ENCODE results near the gene PSMC3.

PSMC3 gene

DNA sequence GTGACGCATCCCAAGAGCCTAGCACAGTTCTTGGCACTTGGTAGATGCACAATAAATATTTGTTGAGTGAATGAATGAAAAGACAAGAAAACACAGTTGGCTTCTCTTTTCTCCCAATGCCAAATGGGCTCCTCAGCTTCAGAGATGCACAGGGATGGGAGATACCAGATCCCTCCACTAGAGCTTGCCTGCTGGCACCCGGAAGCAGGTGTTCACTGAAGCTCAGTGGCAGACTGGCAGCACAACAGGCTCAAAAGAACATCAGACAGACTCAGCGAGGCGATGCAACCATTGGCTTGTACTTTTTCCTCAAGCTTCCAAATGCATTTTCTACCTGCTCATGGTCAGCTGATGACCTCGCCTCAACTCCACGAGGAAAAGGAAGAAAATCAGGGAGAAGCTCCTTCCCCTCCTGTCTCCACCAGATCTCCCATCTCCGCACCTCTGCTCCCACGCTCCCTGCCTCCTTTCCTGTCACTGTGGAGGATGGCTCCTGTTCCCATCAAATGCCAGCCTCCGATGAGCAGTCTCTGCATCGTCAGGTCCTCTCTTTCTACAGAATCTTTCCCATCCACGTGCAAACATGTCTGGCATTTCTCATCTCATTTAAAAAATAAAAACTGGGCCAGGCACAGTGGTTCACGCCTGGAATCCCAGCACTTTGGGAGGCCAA lies 16.9 kb upstream of the PSMC3 start:
- no peak for DNase-seq (ENCODE audit: low read depth, low spot score)

DNA sequence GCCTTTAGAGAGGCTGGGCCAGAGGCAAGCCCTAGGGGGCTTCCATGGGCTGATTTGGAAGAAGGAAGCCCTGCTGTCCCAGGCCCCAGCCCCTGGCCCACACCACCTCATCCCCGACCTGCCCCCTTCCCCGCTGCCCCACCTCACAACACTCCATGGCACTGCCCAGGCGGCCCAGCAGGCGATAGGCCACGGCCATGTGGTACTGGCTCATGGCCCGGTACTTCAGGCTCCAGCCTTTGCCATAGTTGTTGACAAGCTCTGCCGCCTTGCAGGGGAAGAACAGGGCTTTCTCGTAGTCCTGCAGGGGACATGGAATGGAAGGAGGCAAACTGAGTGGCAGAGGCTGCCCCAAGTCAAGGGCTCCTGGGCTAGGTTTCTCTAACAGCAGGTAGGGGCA lies 16.3 kb upstream of the PSMC3 start:
- DNase-seq (ENCODE audit: low read depth, low spot score): no peak

DNA sequence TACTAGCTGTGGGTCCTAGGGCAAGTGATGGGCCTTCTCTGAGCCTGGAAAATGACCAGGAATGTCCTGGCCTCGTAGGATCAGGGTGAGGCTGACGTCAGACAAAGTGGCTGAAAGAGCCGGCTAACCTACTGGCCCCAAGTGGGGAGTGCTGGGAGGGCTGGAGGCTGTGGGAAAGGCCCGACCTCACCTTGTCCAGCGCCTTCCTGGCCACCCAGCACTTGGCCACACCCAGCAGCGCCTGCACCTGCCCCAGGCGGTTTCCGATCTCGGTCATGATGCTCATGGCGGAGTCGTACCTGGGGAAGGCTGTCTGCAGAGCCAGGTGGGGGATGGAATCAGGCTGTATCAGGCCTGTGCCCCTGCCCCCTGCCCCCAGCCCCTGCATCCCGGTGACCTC lies 15.2 kb upstream of the PSMC3 start:
- DNase-seq (ENCODE audit: low read depth, low spot score): no peak

DNA sequence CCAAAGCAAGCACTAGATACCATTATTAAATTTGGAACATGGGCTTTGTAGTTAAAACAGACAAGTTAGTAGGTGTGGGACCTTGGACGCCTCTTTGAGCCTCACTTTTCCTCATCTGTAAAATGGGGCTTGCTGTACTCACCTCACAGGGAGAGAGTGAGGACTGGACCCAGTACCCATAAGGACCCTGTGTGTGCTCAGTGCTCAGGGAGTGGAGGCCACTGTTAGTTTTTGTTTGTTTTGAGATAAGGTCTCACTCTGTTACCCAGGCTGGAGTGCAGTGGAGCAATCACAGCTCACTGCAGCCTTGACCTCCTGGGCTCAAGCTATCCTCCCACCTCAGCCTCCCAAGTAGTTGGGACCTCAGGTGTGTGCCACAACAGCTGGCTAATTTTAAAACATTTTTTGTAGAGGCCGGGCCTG lies 13.8 kb upstream of the PSMC3 start:
- no peak for DNase-seq (ENCODE audit: low read depth, low spot score)

DNA sequence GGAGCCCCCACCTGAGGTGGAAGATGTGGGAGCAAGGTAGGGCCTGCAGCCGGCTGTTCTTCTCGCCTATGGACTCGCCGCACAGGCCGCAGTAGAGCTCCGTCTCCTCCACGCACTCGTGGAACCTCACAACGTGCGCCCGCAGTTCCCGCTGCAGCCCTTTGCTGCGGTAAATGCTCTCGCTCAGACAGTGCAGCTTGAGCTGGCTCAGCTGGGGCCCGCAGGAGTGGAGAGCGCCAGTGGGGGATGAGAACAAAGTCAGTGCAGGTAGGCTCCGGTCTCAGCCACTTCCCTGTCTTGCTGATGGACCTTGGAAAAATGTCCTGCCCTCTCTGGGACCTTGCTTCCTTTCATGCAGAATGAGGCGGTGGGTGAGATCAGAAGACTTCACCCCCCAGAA lies 12.5 kb upstream of the PSMC3 start:
- no peak for DNase-seq (ENCODE audit: low read depth, low spot score)

DNA sequence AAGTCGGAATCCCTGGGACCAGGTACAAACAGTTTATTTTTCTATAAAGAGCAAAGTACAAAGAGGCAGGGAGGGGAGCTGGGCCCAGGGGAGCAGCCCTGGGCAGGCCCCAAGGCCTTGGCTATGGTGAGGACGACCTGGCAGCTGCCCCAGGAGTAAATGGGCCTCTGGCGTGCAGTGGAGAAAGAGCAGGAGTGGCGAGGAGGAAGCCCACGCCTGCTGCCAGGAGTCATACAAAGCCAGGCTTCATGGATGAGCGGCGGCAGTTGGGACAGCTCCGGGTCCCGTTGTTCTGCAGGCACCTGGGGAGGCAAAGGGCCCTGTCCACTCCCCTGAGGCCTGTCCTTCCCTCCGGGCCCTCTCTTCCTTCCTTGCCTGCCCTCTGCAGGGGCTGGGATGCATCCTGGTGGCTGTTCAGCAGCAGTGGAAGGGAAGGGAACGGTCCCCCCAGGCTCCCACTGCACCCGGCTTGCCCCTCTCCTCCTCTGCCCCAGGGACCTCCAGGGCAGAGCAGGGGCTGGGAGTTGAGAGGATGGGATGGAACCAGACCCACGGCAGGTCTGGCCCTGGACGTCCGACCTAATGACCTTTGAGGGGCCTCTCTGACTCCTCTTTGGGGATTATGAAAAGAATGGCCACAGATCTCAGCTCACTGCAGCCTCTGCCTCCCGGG lies 11.6 kb upstream of the PSMC3 start:
- no peak for DNase-seq (ENCODE audit: low read depth, low spot score)

DNA sequence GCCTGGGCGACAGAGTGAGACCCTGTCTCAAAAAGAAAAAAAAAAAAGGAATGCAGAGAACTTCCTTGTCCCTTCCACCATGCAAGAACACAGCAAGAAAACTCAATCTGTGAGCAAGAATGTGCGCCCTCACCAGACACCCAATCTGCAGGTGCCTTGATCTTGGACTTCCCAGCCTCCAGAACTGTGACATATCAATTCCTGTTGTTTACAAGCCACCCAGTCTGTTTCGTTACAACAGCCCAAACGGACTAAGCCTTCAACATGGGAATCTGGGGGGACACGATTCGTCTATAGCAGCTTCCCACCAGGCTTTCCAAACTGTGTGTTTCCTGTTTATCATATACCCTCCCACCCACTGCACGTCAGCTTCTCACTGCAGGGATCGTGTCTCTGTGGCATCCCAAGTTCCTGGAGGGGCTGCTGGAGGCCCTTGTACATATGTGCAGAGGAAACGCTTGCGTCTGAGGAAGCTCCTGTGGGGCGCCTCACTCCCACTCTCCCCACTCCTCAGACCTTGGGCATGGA lies 11.0 kb upstream of the PSMC3 start:
- no peak for DNase-seq (ENCODE audit: low read depth, low spot score)

DNA sequence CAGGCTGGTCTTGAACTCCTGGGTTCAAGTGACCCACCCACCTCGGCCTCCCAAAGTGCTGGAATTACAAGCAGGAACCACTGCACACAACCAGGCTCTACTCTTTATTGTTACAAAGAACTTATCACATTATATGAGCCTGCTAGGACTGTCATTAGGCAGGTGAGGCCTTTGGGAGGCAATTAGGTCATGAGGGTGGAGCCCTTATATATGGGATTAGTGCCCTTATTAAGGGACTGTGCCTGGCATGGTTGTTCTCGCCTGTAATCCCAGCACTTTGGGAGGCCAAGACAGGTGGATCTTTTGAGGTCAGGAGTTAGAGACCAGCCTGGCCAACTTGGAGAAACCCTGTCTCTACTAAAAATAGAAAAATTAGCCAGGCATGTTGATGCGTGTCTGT lies 10.5 kb upstream of the PSMC3 start:
- DNase-seq (ENCODE audit: low read depth, low spot score): no peak

DNA sequence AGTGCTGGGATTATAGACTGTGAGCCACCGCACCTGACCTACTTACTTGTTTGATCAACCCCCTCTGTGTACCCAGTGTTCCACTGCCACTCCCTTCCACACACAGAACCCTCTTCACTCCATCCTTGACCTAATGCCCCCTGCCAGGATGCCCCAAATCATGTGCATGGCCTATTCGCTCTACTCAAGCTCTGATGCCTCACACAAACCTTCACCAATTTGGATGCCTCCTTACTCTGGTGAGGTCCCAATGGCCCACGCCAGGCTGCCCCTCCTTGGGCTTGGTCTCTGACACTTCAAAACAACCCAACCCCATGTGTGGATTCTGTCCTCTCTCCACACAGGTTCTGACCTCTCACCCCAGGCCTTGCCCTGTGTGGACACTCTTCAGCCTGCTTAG lies 9.4 kb upstream of the PSMC3 start:
- DNase-seq (ENCODE audit: low read depth, low spot score): no peak

DNA sequence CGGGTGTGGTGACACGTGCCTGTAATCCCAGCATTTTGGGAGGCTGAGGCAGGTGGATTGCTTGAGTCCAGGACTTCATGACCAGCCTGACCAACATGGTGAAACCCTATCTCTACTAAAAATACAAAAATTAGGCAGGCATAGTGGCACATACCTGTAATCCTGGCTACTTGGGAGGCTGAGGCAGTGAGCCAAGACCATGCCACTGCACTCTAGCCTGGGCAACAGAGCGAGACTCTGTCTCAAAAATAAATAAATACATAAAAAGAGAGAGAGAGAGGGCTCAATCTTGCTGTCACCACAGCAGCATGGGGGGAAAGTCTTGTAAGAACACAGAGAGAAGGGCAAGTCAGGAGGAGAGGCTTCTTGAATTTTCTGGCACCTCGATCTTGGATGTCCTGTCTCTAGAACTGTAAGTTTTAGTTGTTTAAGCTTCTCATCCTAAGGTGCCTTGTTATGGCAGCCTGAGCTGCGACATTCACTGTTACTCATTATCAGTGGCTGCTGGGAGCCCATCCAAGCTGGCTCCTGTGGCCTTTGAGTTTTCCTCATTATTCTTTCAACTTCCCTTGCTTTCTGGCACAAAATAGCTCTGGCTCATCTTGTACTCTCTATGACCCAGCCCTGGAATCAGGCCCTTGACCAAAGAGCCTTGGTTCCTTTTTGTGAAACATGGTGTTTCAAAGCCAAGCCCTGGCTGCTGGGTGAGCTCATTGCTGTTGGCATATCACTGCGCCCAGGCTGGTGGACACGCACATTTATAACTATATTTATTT lies 8.0 kb upstream of the PSMC3 start:
- no peak for DNase-seq (ENCODE audit: low read depth, low spot score)

DNA sequence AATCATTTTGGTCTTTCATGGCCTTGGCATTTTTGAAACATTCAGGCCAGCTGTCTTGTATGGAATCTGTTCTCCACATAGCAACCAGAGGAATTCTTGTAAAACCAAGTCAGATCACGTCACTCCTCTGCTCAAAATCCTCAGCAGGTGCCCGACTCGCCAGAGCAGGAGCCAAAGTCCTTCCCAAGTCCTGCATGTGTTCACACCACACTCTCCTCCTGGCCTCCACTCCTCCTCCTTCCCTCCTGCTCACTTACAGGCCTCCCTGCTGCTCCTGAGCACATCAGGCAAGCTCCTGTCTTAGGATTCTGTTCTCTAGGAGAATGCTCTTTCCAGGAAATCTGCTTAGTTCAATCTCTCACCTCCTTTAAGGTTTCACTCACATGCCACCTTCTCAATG lies 6.9 kb upstream of the PSMC3 start:
- DNase-seq (ENCODE audit: low read depth, low spot score): no peak

DNA sequence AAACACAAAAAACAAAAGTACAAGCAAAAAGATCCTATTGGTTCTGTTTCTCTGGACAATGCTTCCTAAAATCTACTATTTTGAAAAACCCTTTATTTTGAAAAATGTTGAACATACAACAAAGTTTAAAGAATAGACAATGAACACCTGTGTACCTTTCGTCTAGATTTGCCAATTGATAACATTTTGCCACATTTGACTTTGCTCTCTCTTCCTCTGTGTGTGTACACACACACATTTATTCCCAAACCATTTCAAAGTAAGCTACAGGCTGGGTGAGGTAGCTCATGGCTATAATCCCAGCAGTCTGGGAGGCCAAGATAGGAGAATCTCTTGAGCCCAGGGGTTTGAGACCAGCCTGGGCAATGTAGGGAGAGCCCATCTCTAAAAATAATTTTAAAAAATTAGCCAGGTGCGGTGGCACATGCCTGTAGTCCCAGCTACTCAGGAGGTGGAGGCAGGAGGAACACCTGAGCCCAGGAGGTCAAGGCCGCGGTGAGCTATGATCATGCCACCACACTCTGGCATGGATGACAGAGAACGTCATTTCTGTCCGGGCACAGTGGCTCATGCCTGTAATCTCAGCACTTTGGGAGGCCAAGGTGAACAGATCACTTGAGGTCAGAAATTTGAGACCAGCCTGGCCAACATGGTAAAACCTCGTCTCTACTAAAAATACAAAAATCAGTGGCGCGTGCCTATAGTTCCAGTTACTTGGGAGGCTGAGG lies 5.3 kb upstream of the PSMC3 start:
- DNase-seq (ENCODE audit: low read depth, low spot score): no peak

DNA sequence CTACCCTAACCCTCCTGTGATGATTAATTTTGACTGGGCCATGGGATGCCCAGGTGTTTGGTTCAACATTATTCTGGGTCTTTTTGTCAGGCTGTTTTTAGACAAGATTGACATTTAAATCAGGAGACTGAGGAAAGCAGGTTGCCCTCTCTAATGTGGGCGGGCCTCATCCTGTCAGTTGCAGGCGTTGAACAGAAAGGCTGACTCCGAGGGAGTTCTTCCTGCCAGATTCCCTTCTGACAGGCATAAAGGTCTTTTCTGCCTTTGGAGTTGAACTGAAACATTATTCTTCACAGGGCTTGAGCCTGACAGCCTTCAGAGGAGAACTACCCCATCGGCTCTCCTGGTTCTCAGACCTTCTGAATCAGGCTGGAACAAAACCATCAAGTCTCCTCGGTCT lies 4.3 kb upstream of the PSMC3 start:
- DNase-seq (ENCODE audit: low read depth, low spot score): no peak

DNA sequence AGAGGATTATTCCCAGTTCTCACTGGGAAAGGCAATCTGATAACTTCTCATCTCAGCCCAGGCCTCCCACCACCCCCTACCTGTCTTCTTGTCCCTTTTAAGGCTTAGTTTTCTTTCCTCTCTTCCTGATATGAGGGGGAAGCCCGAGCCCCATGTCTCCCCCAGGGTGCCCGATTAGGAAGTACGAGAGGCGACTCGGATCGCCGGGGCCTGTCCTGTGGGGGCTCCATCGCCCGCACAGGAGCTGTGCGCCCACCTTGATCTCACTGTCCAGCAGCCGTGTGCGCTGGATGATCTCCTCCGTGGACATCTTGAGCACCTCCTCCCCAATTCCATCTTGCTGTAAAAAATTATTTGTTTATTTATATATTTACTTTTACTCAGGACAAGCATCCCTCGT lies 628 bp downstream of the PSMC3 start:
- DNase-seq (ENCODE audit: low read depth, low spot score): no peak

DNA sequence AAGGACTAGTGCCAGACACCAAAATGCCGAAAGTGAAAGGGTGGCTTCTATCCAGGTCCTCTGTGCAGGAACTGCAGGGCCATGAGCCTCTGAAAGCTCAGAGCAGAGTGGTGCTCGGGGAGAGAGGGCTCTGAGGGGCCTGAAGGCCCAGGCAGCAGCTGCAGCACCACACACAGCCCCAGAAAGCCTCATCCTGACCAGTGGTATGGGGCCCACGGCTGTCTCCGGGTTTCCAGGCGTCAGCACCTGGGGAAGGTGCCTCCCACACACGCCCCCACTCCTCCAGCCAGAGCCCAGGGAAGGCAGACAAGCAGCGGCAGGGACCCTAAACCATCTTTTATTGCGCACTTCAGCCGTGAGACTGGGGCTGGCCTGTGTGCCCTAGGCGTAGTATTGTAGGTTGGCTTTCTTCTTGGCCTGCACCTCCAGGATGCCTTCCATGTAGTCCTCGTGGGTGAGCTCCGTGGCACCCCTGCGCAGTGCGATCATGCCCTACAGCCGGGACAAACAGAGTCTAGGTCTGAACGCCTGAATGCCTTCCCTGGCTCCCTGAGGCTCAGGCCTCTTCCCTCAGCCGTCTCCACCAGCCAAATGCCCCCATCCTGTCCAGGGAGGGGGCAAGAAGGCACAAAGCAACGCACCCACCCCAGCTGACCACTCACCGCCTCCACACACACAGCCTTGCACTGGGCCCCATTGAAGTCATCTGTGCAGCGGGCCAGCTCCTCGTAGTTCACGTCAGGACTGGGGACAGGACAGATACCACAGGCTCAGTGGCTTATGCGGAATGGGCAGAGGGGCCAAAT lies 7.6 kb downstream of the PSMC3 start:
- no peak for DNase-seq (ENCODE audit: low read depth, low spot score)

DNA sequence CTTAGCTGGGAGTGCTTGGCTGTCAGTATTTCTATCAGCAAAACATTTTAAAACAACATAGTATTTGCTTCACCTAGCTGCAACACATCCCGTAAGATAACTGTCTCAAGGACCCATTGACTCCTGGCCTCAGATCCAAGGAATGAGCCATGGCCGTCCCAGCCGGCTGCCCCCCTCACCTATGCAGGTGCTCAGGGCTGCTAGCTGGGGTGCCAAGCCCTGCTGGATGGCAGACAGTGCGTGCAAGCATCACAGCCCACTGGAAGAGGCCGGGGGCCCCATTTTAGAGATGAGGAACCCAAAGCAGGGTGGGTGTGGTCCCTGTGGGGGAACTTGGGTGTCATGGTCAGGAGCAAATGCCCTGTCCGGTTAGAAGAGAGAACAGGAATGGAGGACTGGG lies 8.5 kb downstream of the PSMC3 start:
- no peak for DNase-seq (ENCODE audit: low read depth, low spot score)

DNA sequence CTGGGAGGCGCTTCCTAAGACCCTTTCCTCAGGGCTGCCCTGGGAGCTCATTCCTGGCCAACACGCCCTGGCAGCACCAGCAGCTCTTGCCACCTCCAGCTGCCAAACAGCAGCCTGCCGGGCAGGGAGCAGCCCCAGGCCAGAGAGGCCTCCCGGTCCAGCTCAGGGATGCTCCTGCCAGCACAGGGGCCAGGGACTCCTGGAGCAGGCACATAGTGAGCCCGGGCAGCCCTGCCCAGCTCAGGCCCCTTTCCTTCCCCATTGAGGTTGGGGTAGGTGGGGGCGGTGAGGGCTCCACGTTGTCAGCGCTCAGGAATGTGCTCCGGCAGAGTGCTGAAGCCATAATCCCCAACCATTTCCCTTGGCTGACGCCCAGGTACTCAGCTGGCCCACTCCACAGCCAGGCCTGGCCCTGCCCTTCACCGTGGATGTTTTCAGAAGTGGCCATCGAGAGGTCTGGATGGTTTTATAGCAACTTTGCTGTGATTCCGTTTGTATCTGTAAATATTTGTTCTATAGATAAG lies 10.2 kb downstream of the PSMC3 start:
- DNase-seq (ENCODE audit: low read depth, low spot score): no peak

DNA sequence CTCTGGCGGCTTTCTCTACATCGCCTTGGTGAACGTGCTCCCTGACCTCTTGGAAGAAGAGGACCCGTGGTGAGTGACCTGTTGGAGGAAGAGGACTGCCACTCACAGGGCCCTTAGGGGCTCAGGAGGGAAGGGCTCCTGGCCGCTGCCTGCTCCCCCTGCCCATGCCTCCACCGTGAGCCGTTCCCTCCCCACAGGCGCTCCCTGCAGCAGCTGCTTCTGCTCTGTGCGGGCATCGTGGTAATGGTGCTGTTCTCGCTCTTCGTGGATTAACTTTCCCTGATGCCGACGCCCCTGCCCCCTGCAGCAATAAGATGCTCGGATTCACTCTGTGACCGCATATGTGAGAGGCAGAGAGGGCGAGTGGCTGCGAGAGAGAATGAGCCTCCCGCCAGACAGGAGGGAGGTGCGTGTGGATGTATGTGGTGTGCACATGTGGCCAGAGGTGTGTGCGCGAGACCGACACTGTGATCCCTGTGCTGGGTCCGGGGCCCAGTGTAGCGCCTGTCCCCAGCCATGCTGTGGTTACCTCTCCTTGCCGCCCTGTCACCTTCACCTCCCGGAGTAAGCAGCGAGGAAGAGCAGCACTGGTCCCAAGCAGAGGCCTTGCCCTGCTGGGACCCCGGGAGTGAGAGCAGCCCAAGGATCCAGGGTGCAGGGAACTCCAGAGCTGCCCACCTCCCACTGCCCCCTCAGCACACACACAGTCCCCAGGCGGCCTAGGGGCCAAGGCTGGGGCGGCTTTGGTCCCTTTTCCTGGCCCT lies 11.0 kb downstream of the PSMC3 start:
- DNase-seq (ENCODE audit: low read depth, low spot score): no peak

DNA sequence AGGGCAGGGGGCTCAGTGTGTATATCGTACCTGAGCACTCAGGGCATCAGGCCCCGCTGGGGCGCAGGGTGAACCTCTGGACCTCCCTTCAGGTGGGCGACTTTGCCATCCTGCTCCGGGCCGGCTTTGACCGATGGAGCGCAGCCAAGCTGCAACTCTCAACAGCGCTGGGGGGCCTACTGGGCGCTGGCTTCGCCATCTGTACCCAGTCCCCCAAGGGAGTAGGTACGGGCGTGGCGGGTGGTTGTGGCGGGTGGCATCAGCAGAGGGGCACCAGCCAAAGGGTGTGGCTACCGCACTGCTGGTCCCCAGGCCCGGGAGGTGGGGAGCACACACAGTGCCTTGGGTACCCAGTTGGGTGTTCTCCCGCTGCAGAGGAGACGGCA lies 11.6 kb downstream of the PSMC3 start:
- no peak for DNase-seq (ENCODE audit: low read depth, low spot score)
